Measurements from ENCODE around the gene IRF3. TPM values are rescaled to one million over a fixed set of nuclear protein-coding genes. Genes with fewer than 3 reads are reported as not detected.

The IRF3 gene
- total and polyA plus RNA-seq, 10 of the 15 experiments (the other 5 are each of a cell fraction or from before 2014, with no cell fraction given), result 5.5 to 110 (median 63.4) TPM

- TF ChIP-seq SREBF2 (IDR thresholded peaks at IDR 0.05; ENCODE audit: low read length) (no peak), ZSCAN29 (IDR thresholded peaks at IDR 0.05) (no peak), MEF2B (IDR thresholded peaks at IDR 0.05; ENCODE audit: partially characterized antibody, poor library complexity, severe bottlenecking) (peak; percentile 61), BACH1 (IDR thresholded peaks at IDR 0.05; ENCODE audit: borderline replicate concordance) (peak; percentile 37; the same call in 1 of the 2 replicates), CREB1 (IDR thresholded peaks at IDR 0.05; ENCODE audit: low read depth) (no peak), IRF3 (IDR thresholded peaks at IDR 0.05) (no peak), KDM1A (IDR thresholded peaks at IDR 0.05; ENCODE audit: borderline replicate concordance) (no peak), FOXM1 (IDR thresholded peaks at IDR 0.05; ENCODE audit: low read depth, low read length) (no peak), DPF2 (IDR thresholded peaks at IDR 0.05) (0 out of 2 replicates have a peak, but pooled peaks have one; percentile 23), NRF1 (conservative IDR thresholded peaks at IDR 0.05; ENCODE audit: low read depth, low read length) (no peak), RAD21 (IDR thresholded peaks at IDR 0.05; ENCODE audit: insufficient read depth, low read depth, low read length) (no peak), ZNF217 (IDR thresholded peaks at IDR 0.05) (no peak), STAT3 (IDR thresholded peaks at IDR 0.05; ENCODE audit: low read depth, low read length) (no peak), POLR2AphosphoS2 (IDR thresholded peaks at IDR 0.05; ENCODE audit: low read depth, low read length) (no peak), ESRRA (IDR thresholded peaks at IDR 0.05; ENCODE audit: low read length) (no peak), BMI1 (IDR thresholded peaks at IDR 0.05; ENCODE audit: borderline replicate concordance) (no peak), CUX1 (IDR thresholded peaks at IDR 0.05; ENCODE audit: insufficient replicate concordance, low read depth, low read length) (no peak)
- TF ChIP-seq, protein P1, sequence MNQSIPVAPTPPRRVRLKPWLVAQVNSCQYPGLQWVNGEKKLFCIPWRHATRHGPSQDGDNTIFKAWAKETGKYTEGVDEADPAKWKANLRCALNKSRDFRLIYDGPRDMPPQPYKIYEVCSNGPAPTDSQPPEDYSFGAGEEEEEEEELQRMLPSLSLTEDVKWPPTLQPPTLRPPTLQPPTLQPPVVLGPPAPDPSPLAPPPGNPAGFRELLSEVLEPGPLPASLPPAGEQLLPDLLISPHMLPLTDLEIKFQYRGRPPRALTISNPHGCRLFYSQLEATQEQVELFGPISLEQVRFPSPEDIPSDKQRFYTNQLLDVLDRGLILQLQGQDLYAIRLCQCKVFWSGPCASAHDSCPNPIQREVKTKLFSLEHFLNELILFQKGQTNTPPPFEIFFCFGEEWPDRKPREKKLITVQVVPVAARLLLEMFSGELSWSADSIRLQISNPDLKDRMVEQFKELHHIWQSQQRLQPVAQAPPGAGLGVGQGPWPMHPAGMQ (IDR thresholded peaks at IDR 0.05; ENCODE audit: borderline replicate concordance), result no peak
- TF ChIP-seq, protein P2, sequence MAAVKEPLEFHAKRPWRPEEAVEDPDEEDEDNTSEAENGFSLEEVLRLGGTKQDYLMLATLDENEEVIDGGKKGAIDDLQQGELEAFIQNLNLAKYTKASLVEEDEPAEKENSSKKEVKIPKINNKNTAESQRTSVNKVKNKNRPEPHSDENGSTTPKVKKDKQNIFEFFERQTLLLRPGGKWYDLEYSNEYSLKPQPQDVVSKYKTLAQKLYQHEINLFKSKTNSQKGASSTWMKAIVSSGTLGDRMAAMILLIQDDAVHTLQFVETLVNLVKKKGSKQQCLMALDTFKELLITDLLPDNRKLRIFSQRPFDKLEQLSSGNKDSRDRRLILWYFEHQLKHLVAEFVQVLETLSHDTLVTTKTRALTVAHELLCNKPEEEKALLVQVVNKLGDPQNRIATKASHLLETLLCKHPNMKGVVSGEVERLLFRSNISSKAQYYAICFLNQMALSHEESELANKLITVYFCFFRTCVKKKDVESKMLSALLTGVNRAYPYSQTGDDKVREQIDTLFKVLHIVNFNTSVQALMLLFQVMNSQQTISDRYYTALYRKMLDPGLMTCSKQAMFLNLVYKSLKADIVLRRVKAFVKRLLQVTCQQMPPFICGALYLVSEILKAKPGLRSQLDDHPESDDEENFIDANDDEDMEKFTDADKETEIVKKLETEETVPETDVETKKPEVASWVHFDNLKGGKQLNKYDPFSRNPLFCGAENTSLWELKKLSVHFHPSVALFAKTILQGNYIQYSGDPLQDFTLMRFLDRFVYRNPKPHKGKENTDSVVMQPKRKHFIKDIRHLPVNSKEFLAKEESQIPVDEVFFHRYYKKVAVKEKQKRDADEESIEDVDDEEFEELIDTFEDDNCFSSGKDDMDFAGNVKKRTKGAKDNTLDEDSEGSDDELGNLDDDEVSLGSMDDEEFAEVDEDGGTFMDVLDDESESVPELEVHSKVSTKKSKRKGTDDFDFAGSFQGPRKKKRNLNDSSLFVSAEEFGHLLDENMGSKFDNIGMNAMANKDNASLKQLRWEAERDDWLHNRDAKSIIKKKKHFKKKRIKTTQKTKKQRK (IDR thresholded peaks at IDR 0.05; ENCODE audit: low read depth, low read length), result no peak
Observed at GRCh38 chr19:49639401-49640112, 26.1 kb downstream of the IRF3 start (continued).
